NB4 (cell line): ENCODE data around the gene RXRA.

ENCODE experiments used
- DNase-seq: peaks from one replicate; pipeline ENCODE4 v3.0.0; 2010; ENCODE audit warnings: low read depth
- H3K4me3 ChIP-seq: one replicate; pipeline ENCODE4 v1.5.1; 2011; ENCODE audit warnings: mild to moderate bottlenecking, low read depth, low read length, moderate library complexity
- CTCF ChIP-seq: IDR thresholded peaks from one replicate; pipeline ENCODE4 v1.5.1; 2012; ENCODE audit warnings: low read depth, low read length
- MYC ChIP-seq: IDR thresholded peaks from 2 replicates; pipeline ENCODE4 v1.6.1; 2011; ENCODE audit warnings: low read depth, low read length
- POLR2A ChIP-seq: IDR thresholded peaks from 2 replicates; pipeline ENCODE4 v1.6.1; 2011; ENCODE audit warnings: mild to moderate bottlenecking; ENCODE audit not compliant: insufficient read length; ENCODE audit errors: extremely low read depth
- TF ChIP-seq, protein P1 (sequence below): IDR thresholded peaks from 2 replicates; pipeline ENCODE4 v1.6.1; 2011; ENCODE audit warnings: low read depth, low read length

Gene RXRA

GRCh38 chr9:134416385-134417015, 90.2 kb downstream of the RXRA start:
- DNase-seq, result no peak
- TF ChIP-seq CTCF (no peak), MYC (no peak)
- TF ChIP-seq, protein P1, sequence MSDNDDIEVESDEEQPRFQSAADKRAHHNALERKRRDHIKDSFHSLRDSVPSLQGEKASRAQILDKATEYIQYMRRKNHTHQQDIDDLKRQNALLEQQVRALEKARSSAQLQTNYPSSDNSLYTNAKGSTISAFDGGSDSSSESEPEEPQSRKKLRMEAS, result no peak
- no peak overlapping the region for H3K4me3 ChIP-seq

- H3K4me3 ChIP-seq, result no peak overlapping the region
- DNase-seq, result no peak
- TF ChIP-seq, protein P1, result no peak
- TF ChIP-seq CTCF (no peak), POLR2A (no peak), MYC (no peak)
Observed at GRCh38 chr9:134418354-134418753, 92.1 kb downstream of the RXRA start.

GRCh38 chr9:134419000-134419683, 92.9 kb downstream of the RXRA start:
- no peak overlapping the region for H3K4me3 ChIP-seq
- TF ChIP-seq MYC, result no peak
- TF ChIP-seq POLR2A, result no peak
- TF ChIP-seq CTCF, result no peak
- TF ChIP-seq, protein P1, result no peak
- no peak for DNase-seq

- DNase-seq, result no peak
- TF ChIP-seq, protein P1, result no peak
- no peak for TF ChIP-seq POLR2A
- TF ChIP-seq MYC, result no peak
- peak; percentile 34 for TF ChIP-seq CTCF
- no peak overlapping the region for H3K4me3 ChIP-seq
Observed at GRCh38 chr9:134419684-134420076, 93.4 kb downstream of the RXRA start.

- H3K4me3 ChIP-seq, result no peak overlapping the region
- DNase-seq, result no peak
- TF ChIP-seq CTCF (no peak), MYC (no peak), POLR2A (no peak)
- TF ChIP-seq, protein P1, result no peak
Observed at GRCh38 chr9:134420281-134420845, 94.1 kb downstream of the RXRA start.
